Activated CD4-positive, alpha-beta memory T cell treated with anti-CD3 and anti-CD28 coated beads, Interleukin-2, amount 10 ng/mL, durations not matched to agents 7 days and 5 days (primary cell): Measurements from ENCODE around the gene LYVE1. TPM values are rescaled to one million over a fixed set of nuclear protein-coding genes. Genes with fewer than 3 reads are reported as not detected.

Experiments
- CTCF ChIA-PET: fragments of 350-600 bp; sonication (Branson Sonifier 250); formaldehyde crosslinking; loops from one replicate; lab custom pipeline; 2021; ENCODE audit warnings: antibody characterized with exemption, inconsistent platforms; lab: Charles Lee
- POLR2A ChIA-PET: fragments of 350-600 bp; sonication (Branson Sonifier 250); formaldehyde crosslinking; loops from one replicate; lab custom pipeline; 2021; ENCODE audit warnings: antibody characterized with exemption; lab: Charles Lee
- DNase-seq: peaks from one replicate; pipeline ENCODE4 v3.0.0-alpha.2; 2020
- H3K27ac Mint-ChIP-seq: one replicate; pipeline ENCODE4 v1.8.0; 2021; ENCODE audit warnings: mild to moderate bottlenecking, mixed read lengths
- H3K27me3 Mint-ChIP-seq: one replicate; pipeline ENCODE4 v1.8.0; 2021; ENCODE audit warnings: mixed read lengths
- H3K36me3 Mint-ChIP-seq: one replicate; pipeline ENCODE4 v1.8.0; 2021; ENCODE audit warnings: low read depth, mixed read lengths
- H3K4me1 Mint-ChIP-seq: one replicate; pipeline ENCODE4 v1.8.0; 2021; ENCODE audit warnings: mixed read lengths
- H3K4me3 Mint-ChIP-seq: one replicate; pipeline ENCODE4 v1.8.0; 2021; ENCODE audit warnings: mild to moderate bottlenecking, mixed read lengths
- H3K9me3 Mint-ChIP-seq: one replicate; pipeline ENCODE4 v1.8.0; 2021; ENCODE audit warnings: mixed read lengths
- total RNA-seq, 2 experiments: library from RNA; stranded (reverse); gene quantifications; one replicate each; pipeline ENCODE4 v1.2.3, GENCODE V29; 2021

The LYVE1 gene
- total RNA-seq: not detected

DNA sequence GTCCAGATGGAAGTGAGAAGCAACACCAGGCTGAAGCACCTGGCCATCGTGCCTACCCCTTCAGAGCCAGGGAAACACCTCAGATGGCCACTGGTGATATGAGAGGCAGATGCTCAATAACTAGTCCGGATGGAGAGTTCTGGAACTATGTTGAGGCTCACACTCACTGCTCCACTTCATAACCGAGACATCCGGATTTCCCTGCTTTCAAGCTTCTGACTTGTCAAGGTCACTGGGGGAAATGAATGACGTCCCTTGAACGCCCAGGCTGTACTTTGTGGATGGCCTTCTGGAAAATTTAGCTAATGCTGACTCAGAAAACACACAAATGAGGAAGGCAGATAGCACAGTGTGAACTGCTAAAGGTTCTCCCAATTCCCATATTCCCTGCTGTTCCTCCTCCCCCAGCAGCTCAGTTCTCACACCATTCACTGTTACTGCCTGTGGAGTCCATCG is at the start of gene LYVE1:
Gene LYVE1, minus strand, starts transcription at position 180 of the 456 bp plus-strand sequence. Its CDS starts 133 bp downstream, at position 47.
- no peaks in the 10 kb centered on the region for H3K36me3 Mint-ChIP-seq
- no peak within 1 kb of the TSS for H3K4me3 Mint-ChIP-seq
- H3K27me3 Mint-ChIP-seq: peaks cover 19% of the 10 kb centered on the region
- H3K9me3 Mint-ChIP-seq: no peaks in the 10 kb centered on the region
- CTCF ChIA-PET: interaction anchor here (1.2 to 1.5 kb wide), 2 partner anchors 86 to 155 kb away, joined by 3 to 4 read pairs; no protein-coding TSS in a partner anchor
- POLR2A ChIA-PET: no interaction called here
- DNase-seq: no peak
- H3K4me1 Mint-ChIP-seq: no peaks in the 10 kb centered on the region
- H3K27ac Mint-ChIP-seq: no peak within 1 kb of the TSS

- ChIA-PET POLR2A (no interaction called here), CTCF (interaction anchor here (0.9 to 2.2 kb wide), 3 partner anchors 19 to 77 kb away, joined by 3 to 8 read pairs (median 3); partner anchors contain the start of gene RNF141)
- H3K4me3 Mint-ChIP-seq: no peak overlapping the region
- no peak overlapping the region for H3K27ac Mint-ChIP-seq
- peaks cover 26% of the 10 kb centered on the region for H3K27me3 Mint-ChIP-seq
- H3K36me3 Mint-ChIP-seq: peaks cover 4% of the 10 kb centered on the region
- H3K4me1 Mint-ChIP-seq: no peaks in the 10 kb centered on the region
- DNase-seq: no peak
- H3K9me3 Mint-ChIP-seq: peaks cover 10% of the 10 kb centered on the region
Observed at GRCh38 chr11:10617551-10617950, 49.1 kb upstream of the LYVE1 start.

GRCh38 chr11:10611979-10612862 is 43.8 kb upstream of the LYVE1 start:
- ChIA-PET POLR2A (no interaction called here), CTCF (no interaction called here)
- Mint-ChIP-seq H3K4me3 (no peak overlapping the region), H3K27me3 (peaks cover 52% of the 10 kb centered on the region), H3K4me1 (no peaks in the 10 kb centered on the region), H3K9me3 (peaks cover 16% of the 10 kb centered on the region), H3K27ac (no peak overlapping the region), H3K36me3 (peaks cover 8% of the 10 kb centered on the region)
- no peak for DNase-seq

DNA sequence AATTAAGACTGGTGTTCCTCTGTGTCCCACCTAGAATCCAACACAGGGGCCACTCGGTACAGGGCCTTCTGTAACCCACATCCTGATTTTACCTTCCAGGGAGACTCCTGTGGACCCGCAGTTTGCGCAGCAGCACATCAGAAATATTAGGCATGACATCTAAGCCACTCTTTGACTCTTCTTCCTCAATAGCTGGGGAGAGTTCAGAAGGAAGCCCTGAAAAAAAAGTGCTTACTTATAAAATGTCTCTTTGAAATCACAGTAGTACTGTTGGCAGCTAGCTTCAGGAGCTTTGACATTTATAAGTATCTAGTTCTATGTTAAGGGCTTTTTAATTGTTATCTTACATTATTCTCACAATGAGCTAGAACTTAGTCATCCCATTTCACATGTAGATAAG is 41.2 kb upstream of the LYVE1 start:
- H3K4me1 Mint-ChIP-seq: peaks cover 25% of the 10 kb centered on the region
- ChIA-PET CTCF (no interaction called here), POLR2A (no interaction called here)
- H3K4me3 Mint-ChIP-seq: no peak overlapping the region
- H3K36me3 Mint-ChIP-seq: peaks cover 6% of the 10 kb centered on the region
- no peak for DNase-seq
- H3K27ac Mint-ChIP-seq: no peak overlapping the region
- H3K27me3 Mint-ChIP-seq: peaks cover 49% of the 10 kb centered on the region
- H3K9me3 Mint-ChIP-seq: peaks cover 16% of the 10 kb centered on the region

DNA sequence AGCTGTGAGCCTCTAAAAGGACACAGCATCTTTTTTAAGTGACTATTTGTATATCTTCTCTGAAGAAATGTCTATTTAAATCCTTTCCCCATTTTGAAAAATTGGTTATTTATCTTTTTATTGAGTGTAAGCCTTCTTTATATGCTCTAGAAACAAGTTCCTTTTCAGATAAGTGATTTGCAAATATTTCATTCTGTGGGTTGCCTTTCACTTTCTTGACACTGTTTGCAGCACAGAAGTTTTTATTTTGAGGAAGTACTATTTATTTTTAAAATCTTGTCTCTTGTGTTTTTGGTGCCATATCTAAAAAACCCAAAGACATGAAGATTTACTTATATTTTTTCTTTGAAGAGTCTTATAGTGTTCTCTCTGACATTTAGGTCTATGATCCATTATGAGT is 40.1 kb upstream of the LYVE1 start:
- DNase-seq: no peak
- Mint-ChIP-seq H3K4me1 (peaks cover 29% of the 10 kb centered on the region), H3K36me3 (peaks cover 6% of the 10 kb centered on the region), H3K27me3 (peaks cover 41% of the 10 kb centered on the region), H3K9me3 (peaks cover 10% of the 10 kb centered on the region), H3K4me3 (no peak overlapping the region), H3K27ac (no peak overlapping the region)
- CTCF ChIA-PET: no interaction called here
- POLR2A ChIA-PET: no interaction called here

DNA sequence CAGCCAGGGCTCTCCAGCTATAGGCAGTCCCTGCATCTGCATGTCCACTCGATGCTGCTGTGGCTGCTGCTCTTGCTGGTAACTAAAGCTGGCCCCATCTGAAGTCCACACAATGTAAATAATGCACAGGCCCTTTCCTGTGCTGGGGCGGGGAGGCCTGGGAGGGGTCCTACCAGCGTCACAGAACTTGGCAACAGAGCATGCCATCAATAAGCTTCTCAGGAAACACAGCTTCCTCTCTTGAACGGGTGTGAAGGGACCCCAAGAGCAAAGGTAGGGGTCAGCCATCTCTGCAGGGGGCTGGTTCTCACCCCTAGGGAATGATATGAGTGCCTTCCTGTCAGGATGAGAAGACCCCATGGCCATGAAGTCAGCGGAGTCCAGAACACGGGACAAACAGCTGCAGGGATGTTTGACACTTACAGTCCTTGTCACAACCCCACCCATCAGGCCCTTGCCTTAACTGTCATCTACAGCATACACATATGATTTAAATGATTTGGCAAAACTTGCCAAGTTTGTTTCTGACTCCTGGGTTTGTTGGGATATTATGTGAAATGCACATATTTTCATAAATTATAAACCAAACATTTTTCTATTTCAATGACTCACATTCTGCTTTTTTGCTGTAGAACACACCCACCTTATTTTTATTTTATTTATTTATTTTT is 39.1 kb upstream of the LYVE1 start:
- ChIA-PET CTCF (interaction anchor here (2.5 kb wide), 1 partner anchor 66 kb away, joined by 10 read pairs; the partner anchor contains the start of gene RNF141), POLR2A (interaction anchor here (2.6 kb wide), 1 partner anchor 67 kb away, joined by 8 read pairs; the partner anchor contains the start of gene RNF141)

GRCh38 chr11:10606536-10607208 is 38.2 kb upstream of the LYVE1 start:
- H3K4me3 Mint-ChIP-seq: no peak overlapping the region
- peaks cover 30% of the 10 kb centered on the region for H3K4me1 Mint-ChIP-seq
- ChIA-PET POLR2A (interaction anchor here (1.6 to 2.6 kb wide), 2 partner anchors 11 to 66 kb away, joined by 3 to 8 read pairs; partner anchors contain the start of gene RNF141), CTCF (interaction anchor here (2.5 kb wide), 1 partner anchor 65 kb away, joined by 10 read pairs; the partner anchor contains the start of gene RNF141)
- H3K27ac Mint-ChIP-seq: no peak overlapping the region
- H3K27me3 Mint-ChIP-seq: peaks cover 22% of the 10 kb centered on the region
- H3K36me3 Mint-ChIP-seq: no peaks in the 10 kb centered on the region
- no peaks in the 10 kb centered on the region for H3K9me3 Mint-ChIP-seq
- no peak for DNase-seq

More for the DNA sequence above, 39.1 kb upstream of the LYVE1 start:
- H3K27me3 Mint-ChIP-seq: peaks cover 31% of the 10 kb centered on the region
- H3K9me3 Mint-ChIP-seq: peaks cover 5% of the 10 kb centered on the region
- peaks cover 5% of the 10 kb centered on the region for H3K36me3 Mint-ChIP-seq
- DNase-seq: no peak
- peaks cover 29% of the 10 kb centered on the region for H3K4me1 Mint-ChIP-seq
- no peak overlapping the region for H3K4me3 Mint-ChIP-seq
- H3K27ac Mint-ChIP-seq: no peak overlapping the region

DNA sequence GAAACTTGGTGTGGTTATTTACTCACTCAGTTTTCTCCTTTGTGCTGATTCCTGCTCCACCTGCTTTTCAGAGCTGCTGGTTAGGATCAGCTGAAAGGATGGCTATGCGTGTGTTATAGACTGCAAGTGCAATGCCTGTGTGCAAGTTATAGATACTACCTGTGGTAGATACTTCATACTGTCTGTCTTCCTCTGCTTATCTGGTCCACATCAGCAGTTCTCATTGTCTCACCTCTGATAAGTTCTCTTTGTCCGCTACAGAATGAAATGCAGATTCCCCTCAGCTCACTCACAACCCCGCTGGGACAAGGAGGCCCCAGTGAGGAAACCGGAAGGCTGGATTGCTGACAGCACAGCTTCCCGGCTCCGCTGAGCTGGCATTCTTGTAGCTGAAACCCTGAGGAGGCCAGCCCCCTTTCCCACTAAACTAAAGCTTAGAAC is 37.5 kb upstream of the LYVE1 start:
- CTCF ChIA-PET: interaction anchor here (2.5 kb wide), 1 partner anchor 65 kb away, joined by 10 read pairs; the partner anchor contains the start of gene RNF141
- peaks cover 32% of the 10 kb centered on the region for H3K4me1 Mint-ChIP-seq
- H3K9me3 Mint-ChIP-seq: no peaks in the 10 kb centered on the region
- H3K36me3 Mint-ChIP-seq: no peaks in the 10 kb centered on the region
- peaks cover 15% of the 10 kb centered on the region for H3K27me3 Mint-ChIP-seq
- no peak for DNase-seq
- no peak overlapping the region for H3K27ac Mint-ChIP-seq
- POLR2A ChIA-PET: interaction anchor here (1.6 to 2.6 kb wide), 2 partner anchors 10 to 65 kb away, joined by 3 to 8 read pairs; partner anchors contain the start of gene RNF141
- no peak overlapping the region for H3K4me3 Mint-ChIP-seq

DNA sequence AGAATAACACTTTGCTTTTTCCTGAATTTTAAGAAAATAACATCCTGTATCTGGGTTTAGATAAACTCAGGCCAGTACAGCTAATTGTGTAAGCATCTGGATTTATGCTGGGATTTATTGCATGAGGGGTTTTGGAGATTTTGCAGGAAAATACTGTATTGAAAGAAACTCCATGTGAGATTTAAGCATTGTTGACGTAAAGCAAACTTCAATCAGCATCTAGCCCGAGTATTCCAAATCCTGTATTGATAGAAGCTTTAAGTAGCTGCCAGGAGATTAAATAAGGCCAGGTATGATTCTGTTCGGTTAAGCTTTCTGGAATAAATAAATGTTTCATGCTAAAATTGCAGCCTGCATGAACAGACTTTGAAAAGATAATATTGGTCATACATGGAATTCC is 36.3 kb upstream of the LYVE1 start:
- Mint-ChIP-seq H3K4me3 (no peak overlapping the region), H3K27ac (no peak overlapping the region), H3K27me3 (peaks cover 5% of the 10 kb centered on the region), H3K4me1 (peaks cover 32% of the 10 kb centered on the region), H3K36me3 (no peaks in the 10 kb centered on the region), H3K9me3 (no peaks in the 10 kb centered on the region)
- POLR2A ChIA-PET: no interaction called here
- CTCF ChIA-PET: no interaction called here
- no peak for DNase-seq

DNA sequence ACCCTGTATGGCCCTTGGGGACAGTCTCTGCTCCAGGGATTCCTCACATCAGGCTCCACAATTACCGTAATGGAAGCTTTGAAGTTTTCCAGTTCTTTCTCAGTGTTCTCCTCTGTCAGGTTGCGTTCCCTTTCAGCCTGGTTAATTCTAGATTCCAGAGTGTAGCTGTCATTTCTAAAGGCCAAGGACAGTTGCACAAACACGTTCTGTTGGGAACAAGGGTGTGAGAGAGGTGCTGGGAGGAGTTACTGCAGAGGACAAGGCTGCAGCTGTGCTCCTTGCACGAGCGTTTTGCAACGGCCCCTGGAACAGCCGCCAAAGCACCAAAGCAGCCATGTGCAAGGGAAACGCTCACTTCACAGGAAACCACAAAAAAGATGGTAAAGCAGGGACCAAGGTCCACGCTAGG is 35.9 kb upstream of the LYVE1 start:
- H3K9me3 Mint-ChIP-seq: no peaks in the 10 kb centered on the region
- DNase-seq: no peak
- H3K4me3 Mint-ChIP-seq: no peak overlapping the region
- POLR2A ChIA-PET: no interaction called here
- H3K4me1 Mint-ChIP-seq: peaks cover 32% of the 10 kb centered on the region
- no peak overlapping the region for H3K27ac Mint-ChIP-seq
- H3K36me3 Mint-ChIP-seq: no peaks in the 10 kb centered on the region
- CTCF ChIA-PET: no interaction called here
- H3K27me3 Mint-ChIP-seq: peaks cover 2% of the 10 kb centered on the region

- no peak for DNase-seq
- ChIA-PET CTCF (no interaction called here), POLR2A (no interaction called here)
- no peaks in the 10 kb centered on the region for H3K9me3 Mint-ChIP-seq
- H3K4me3 Mint-ChIP-seq: no peak overlapping the region
- peaks cover 2% of the 10 kb centered on the region for H3K27me3 Mint-ChIP-seq
- peaks cover 32% of the 10 kb centered on the region for H3K4me1 Mint-ChIP-seq
- H3K36me3 Mint-ChIP-seq: no peaks in the 10 kb centered on the region
- H3K27ac Mint-ChIP-seq: no peak overlapping the region
Observed at GRCh38 chr11:10603721-10604297, 35.3 kb upstream of the LYVE1 start.

GRCh38 chr11:10602945-10603344 is 34.5 kb upstream of the LYVE1 start:
- ChIA-PET CTCF (no interaction called here), POLR2A (no interaction called here)
- H3K27me3 Mint-ChIP-seq: peaks cover 2% of the 10 kb centered on the region
- peaks cover 32% of the 10 kb centered on the region for H3K4me1 Mint-ChIP-seq
- DNase-seq: no peak
- H3K36me3 Mint-ChIP-seq: no peaks in the 10 kb centered on the region
- H3K9me3 Mint-ChIP-seq: no peaks in the 10 kb centered on the region
- no peak overlapping the region for H3K27ac Mint-ChIP-seq
- no peak overlapping the region for H3K4me3 Mint-ChIP-seq
